HG03575 (cell line): ENCODE measurements around the gene PTPRG.
"Not testable (repeated sequence)": the region's sequence is repeated elsewhere in the genome, so short reads cannot be mapped to it uniquely, and the experiment has no call there.

Source experiments
- ATAC-seq: cut with Tn5 transposase; IDR thresholded peaks from one replicate; pipeline ENCODE4 v1.9.1; 2021; ENCODE audit not compliant: unreplicated experiment, insufficient number of reproducible peaks, low FRiP score; ENCODE audit errors: extremely low read depth

The PTPRG gene

DNA sequence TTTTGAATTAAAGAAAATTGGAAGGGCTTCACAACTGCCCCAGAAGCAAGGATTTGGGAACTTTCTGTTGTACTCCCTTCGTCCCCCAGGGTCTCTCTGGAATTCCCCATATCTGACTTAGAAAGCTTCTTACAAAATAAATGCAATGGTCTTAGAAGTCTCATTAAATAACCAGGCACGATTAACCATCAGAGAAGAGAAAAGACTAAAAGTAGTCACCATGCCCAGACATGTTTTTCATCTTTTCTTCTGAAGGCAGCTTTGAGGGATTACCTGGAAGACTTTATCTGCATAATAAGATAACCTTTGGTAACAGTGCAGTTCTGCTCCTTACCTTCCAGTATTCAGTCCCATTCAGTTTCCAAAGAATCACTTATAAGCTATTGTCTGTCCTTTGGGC, 135.9 kb downstream of the PTPRG start:
- no peak for ATAC-seq

DNA sequence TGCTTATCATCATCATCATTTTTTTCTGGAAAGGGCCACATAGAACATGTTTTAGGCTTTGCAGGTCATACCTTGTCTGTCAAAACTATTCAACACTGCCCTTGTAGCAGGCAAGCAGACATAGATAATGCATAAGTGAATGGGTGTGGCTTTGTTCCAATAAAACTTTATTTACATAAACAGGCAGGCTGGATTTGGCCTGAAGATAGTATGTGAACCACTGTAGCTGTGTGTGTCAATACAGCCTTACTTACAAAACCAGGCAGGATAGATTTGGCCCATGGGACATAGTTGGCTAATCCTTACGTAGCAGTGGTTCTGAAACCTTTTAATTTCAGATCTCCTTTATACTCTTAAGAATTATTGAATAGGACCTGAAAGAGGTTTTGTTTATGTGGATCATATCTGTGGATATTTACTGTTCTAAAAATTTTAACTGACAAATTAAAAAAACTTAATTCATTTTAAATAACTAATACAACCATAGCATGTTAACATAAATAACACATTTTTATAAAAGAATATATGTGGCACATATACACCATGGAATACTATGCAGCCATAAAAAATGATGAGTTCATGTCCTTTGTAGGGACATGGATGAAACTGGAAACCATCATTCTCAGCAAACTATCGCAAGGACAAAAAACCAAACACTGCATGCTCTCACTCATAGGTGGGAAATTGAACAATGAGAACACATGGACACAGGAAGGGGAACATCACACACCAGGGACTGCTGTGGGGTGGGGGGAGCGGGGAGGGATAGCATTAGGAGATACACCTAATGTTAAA, 137.1 kb downstream of the PTPRG start:
- not testable (repeated sequence) for ATAC-seq

DNA sequence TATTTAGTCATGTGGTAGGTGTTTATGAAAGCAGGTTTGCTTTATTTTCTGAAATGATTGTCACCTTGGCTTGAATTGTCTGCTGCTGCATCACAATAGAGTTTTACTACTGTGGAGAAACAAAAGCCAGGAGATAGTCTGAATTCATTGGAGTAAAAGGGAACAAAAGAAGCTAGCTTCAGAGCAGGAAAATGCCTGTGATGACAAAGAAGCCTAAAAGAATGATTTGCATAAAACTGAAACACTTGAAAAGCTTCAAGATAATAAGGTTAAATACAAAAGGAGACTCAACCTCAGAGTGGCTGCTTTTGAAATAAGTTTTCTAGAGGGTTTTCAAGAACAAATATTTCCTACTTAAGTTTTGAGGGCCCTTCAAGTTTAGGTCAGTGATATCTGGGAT, 138.3 kb downstream of the PTPRG start:
- ATAC-seq, result no peak

DNA sequence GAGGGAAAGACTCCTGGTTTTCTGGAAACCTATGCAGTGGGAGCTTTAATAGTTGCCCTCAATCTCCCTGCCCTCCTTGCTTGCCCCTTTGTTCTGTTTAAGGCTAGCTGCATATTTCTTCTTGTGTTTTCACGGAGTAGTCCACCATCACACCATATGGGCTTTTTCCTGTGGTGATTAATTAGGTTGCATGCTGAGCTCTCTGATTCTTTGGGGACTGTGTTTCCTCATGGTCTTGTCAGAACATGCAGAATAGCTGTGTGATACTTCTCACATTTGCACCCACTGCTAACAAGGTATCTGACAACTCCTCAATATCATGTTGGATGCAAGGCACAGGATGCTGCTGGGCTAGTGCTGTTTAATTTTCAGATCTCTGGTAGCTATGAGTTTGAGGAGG, 139.6 kb downstream of the PTPRG start:
- no peak for ATAC-seq

GRCh38 chr3:61702453-61702852, 141.1 kb downstream of the PTPRG start:
- no peak for ATAC-seq

GRCh38 chr3:61704807-61705206, 143.4 kb downstream of the PTPRG start:
- ATAC-seq, result no peak

DNA sequence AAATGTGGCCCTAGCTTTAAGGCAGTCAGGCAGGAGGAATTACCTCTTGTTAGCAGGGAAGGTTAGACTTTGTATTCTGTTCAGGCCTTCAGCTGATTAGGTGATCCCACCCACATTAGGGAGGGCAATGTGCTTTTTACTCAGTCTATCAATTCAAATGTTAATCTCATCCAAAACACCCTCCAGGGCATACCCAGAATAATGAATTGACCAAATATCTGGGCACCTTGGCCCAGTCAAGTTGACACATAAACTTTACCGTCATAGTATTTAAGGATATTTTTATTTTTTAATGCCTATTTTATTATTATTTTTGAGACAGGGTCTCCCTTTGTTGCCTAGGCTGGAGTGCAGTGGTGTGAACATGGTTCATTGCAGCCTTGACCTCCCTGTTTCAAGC, 146.1 kb downstream of the PTPRG start:
- no peak for ATAC-seq

- ATAC-seq, result not testable (repeated sequence)
Measured at GRCh38 chr3:61710920-61711319, 149.5 kb downstream of the PTPRG start.

- ATAC-seq, result no peak
Measured at GRCh38 chr3:61714225-61714624, 152.9 kb downstream of the PTPRG start.

DNA sequence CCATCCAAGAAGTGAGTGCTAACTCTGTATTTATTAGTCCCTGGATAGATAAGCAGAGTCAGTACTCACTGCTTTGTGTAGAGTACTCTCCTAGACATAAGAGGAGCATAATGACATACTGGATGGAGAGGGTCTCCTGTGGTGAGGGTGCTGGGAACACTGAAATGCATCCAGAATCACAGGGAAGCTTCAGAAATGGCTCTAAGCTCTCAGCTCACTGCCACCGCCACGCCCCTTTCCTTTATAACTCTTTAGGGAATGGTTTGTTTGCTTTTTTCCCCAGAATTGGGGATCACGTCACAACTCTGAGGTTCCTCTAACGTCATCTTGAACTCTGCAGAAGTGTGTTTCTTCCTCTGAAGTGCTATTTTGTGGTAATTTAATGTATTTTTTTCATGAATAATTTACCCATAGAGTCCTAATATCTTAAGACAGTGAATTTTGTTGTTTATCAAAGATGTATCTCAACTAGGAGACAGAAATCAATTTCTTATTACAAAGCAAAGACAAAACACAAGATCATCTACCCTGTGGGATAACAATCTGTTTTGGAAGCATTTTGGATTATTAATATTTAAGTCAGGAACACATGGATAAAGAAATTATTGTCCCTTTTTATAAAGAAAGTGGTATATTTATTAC, 154.6 kb downstream of the PTPRG start:
- ATAC-seq, result no peak

DNA sequence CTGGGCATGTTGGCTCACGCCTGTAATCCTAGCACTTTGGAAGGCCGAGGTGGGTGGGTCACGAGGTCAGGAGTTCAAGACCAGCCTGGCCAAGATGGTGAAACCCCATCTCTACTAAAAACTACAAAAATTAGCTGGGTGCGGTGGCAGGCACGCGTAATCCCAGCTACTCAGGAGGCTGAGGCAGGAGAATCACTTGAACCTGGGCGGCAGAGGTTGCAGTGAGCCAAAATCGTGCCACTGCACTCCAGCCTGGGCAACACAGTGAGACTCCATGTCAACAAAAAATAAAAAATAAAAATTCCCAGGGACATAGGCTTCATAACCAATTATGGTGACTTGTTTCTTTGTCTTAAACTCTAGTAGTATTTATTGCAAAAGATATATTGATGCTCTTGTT, 155.3 kb downstream of the PTPRG start:
- not testable (repeated sequence) for ATAC-seq

DNA sequence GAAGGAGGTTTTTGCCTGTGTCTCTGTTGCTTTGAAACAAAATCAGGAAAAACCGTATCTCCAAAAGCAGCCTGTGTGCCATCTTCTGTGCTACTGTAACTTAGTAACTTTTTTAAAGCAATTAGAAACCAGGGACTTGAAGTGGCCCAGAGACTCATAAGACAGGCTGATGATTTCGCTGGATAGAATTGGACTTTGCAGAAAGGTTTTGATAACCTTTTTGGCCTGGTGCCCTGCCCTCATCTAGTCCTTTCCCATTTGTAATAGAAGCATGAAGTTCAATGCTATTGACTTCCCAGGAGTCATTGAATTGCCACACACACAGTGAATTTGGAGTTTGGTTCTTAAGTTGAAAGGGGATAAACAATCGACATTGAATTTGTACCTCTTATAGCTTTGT, 157.2 kb downstream of the PTPRG start:
- ATAC-seq, result no peak

DNA sequence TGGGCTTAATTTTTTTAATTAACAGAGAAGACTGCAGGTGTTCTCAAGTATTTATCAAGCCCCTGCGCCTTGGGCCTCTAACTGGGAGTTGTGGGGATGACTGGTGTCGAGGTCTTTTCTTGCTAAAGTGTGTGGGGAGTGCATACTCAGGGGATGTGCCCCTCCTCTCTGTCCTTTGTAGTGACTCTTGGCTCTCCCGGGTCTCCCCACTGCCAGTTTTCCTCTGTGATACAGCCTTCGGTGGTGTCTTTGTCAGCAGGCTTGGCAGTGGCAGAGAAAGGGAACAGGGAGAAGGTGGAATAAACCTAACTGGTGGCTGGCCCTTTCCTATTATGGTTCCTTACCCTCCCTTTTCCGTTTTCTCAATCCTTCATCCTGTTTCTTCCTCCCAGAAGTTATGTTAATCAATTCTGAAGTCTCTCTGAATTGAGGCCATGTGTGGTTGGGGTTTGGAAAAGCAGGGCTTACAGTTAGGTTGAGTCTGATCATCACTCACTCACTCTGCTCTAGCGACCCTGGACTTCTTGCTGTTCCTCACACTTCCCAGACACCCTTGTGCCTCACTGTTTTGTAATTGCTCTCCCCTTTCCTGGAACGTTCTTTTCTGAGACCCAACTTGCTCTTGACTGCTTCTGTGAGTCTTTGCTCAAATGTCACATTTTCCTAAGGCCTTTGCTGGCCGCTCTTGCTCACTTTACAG, 158.1 kb downstream of the PTPRG start:
- no peak for ATAC-seq

GRCh38 chr3:61723038-61723437, 161.7 kb downstream of the PTPRG start:
- no peak for ATAC-seq

DNA sequence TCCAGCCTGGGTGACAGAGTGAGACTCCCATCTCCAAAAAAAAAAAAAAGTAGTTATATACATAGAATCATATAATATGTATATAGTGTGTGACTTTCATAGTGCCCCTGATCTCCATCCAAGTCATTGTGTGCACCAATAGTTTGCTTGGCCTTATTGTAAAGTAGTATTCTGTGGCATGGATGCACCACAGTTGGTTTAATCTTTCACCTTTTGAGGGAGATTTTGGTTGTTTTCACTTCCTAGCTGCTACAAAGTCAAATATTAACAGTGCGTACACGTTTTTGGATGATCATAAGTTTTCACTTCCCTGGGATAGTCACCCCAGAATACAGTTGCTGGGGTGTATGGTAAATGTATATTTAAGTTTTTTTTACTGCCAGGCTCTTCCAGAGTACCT, 162.8 kb downstream of the PTPRG start:
- ATAC-seq, result no peak

DNA sequence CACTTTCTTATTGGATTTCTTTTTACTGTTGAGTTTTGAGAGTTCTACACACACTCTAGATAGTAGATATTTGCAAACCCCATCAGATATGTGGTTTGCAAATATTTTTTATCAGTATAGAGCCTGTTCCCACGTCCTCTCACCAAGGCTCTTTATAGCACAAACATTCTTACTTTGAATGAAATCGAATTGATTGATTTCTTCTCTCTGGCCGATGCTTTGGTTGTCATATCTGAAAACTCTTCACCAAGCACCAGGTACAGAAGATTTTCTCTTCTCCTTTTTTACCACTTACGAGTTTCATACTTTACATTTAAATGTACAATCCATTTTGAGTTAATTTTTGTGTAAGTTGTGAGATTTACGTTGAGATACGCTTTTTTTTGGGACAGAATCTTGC, 163.4 kb downstream of the PTPRG start:
- no peak for ATAC-seq

DNA sequence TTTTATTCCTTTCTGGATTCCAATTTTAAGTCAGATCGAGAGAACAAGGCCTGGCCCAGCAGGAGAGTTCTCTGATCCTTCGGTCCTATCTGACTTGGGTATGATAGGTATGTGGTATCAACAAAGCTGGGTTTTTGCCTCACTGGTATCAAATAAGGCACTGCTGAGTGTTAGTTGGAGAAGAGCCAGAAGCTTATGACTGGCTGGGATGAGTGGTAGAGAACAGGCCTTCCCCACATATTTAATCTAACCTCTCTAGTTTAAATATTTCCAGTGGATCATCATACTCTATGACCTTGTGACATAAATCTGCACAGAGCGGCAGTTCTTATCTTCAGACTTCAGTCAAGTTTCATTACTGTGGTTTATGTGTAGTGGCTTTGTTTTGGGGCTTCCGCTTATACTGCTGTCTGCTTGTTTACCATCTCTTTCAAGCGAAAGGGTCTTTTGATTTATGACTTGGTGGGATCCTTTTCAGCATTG, 164.5 kb downstream of the PTPRG start:
- ATAC-seq, result no peak

DNA sequence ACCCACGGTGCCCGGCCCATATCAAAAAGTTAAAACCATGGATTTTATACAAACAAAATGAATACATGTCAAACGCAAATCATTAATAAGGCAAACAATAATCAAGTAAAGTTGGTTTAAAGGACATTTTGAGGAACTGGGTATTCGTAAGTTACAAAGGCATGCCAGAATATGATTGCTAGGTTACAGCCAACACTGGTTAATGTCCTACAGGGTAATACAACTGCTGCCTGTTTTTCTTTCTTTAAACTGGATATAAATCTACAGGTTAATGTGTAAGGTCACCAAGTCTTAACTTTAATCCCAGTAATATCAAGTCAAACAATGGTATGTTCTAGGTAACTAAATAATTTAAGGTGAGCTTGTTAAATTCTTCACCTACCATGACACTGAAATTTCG, 166.1 kb downstream of the PTPRG start:
- ATAC-seq, result no peak

DNA sequence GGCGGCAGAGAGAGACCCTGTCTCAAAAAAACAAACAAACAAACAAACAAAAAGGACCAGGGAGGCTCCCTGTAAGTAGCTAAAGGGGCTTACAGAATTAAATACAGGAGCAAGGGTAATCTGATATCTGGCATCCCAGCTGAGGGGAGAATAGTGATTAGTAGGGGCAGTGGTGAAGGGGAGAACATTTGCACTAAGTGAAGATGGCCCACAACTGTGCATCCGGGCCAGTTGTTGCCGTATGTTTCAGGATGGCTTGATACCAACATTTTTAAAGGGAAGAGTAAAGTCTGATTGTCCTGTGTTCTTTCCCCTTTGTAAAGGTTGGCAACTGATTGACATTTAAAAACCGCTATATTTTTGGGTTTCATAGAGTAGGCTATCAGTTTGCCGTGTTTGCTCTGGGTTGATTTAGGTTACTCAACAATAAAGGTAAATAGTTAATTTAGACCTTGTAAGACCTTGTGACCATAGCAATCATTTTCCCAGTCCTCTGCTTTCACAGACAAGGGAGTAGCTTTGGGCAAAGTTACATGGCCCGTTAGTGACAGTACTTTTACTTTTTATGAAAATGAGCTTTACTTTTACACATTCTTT, 167.8 kb downstream of the PTPRG start:
- ATAC-seq, result no peak

DNA sequence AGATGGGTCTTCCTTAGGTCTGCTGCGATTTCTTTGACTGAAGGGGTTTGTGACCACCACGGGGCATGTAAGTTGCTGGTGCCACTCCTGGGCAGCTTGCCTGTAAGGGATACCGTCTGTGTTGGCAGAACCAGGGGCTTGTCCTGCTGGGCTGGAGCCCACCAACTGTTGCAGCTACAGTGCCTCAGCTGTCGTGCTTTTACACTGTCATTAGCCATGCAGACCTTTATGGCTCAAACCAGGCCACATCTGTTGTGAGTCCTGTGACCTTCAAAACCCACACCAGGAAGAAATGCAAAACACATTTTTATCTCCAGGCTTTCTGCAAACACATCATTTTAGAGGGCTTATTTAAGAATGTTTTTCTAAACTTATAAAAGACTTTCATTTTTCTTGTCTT, 168.7 kb downstream of the PTPRG start:
- ATAC-seq, result no peak
